C4-2B (cell line): ENCODE data around the gene R3HDML.

Experiments used
- CTCF ChIP-seq: fragments of 450-650 bp; conservative IDR thresholded peaks from 2 replicates; pipeline ENCODE4 v1.5.1; 2017; ENCODE audit warnings: mild to moderate bottlenecking
- ZFX ChIP-seq: fragments of 450-650 bp; IDR thresholded peaks from 2 replicates; pipeline ENCODE4 v1.6.1; 2017

GRCh38 chr20:44370639-44371218 is 33.9 kb downstream of the R3HDML start:
- TF ChIP-seq CTCF (no peak), ZFX (no peak)
